H9 (cell line): ENCODE measurements around the gene DMRTC2. TPM values are rescaled to one million over a fixed set of nuclear protein-coding genes. Genes with fewer than 3 reads are reported as not detected.

Source experiments
- DNase-seq: peaks from one replicate; pipeline ENCODE4 v3.0.0-alpha.2; 2017
- H2AFZ ChIP-seq: one replicate; pipeline ENCODE4 v1.6.1; 2013; ENCODE audit warnings: mild to moderate bottlenecking, low read length, control low read depth, moderate library complexity
- H2AK5ac ChIP-seq: 2 replicates; pipeline ENCODE4 v1.6.1; 2013; ENCODE audit warnings: low read length, control low read depth, mixed read lengths; ENCODE audit not compliant: insufficient read length
- H2BK120ac ChIP-seq: one replicate; pipeline ENCODE4 v1.6.1; 2013; ENCODE audit warnings: low read depth, mild to moderate bottlenecking, low read length, control low read depth, inconsistent platforms; ENCODE audit not compliant: poor library complexity, severe bottlenecking
- H2BK12ac ChIP-seq: 2 replicates; pipeline ENCODE4 v1.6.1; 2013; ENCODE audit warnings: low read length, control low read depth, mixed read lengths, low read depth; ENCODE audit not compliant: insufficient read length
- H2BK15ac ChIP-seq: 2 replicates; pipeline ENCODE4 v1.6.1; 2013; ENCODE audit warnings: low read depth, low read length, control low read depth
- H2BK20ac ChIP-seq: one replicate; pipeline ENCODE4 v1.6.1; 2013; ENCODE audit warnings: low read depth, mild to moderate bottlenecking, low read length, control low read depth, inconsistent platforms; ENCODE audit not compliant: poor library complexity, severe bottlenecking
- H2BK5ac ChIP-seq: 2 replicates; pipeline ENCODE4 v1.6.1; 2013; ENCODE audit warnings: low read length, control low read depth, mixed read lengths; ENCODE audit not compliant: insufficient read length
- H3K14ac ChIP-seq: 2 replicates; pipeline ENCODE4 v1.6.1; 2013; ENCODE audit warnings: low read length, control low read depth; ENCODE audit not compliant: insufficient read depth
- H3K18ac ChIP-seq: 2 replicates; pipeline ENCODE4 v1.6.1; 2013; ENCODE audit warnings: low read depth, mild to moderate bottlenecking, mixed read lengths, low read length, control low read depth; ENCODE audit not compliant: insufficient read length
- H3K23ac ChIP-seq: 2 replicates; pipeline ENCODE4 v1.6.1; 2013; ENCODE audit warnings: low read length, control low read depth, mixed read lengths, low read depth; ENCODE audit not compliant: insufficient read length
- H3K23me2 ChIP-seq: 2 replicates; pipeline ENCODE4 v1.6.1; 2013; ENCODE audit warnings: low read depth, mild to moderate bottlenecking, mixed read lengths, low read length, control low read depth; ENCODE audit not compliant: insufficient read length, poor library complexity, severe bottlenecking
- H3K27ac ChIP-seq: 2 replicates; pipeline ENCODE4 v1.5.1; 2013; ENCODE audit warnings: low read length, control low read depth, mixed read lengths, low read depth; ENCODE audit not compliant: insufficient read length
- H3K27me3 ChIP-seq: 2 replicates; pipeline ENCODE4 v1.6.1; 2013; ENCODE audit warnings: low read length, control low read depth, inconsistent platforms; ENCODE audit not compliant: insufficient read depth
- H3K4ac ChIP-seq: 2 replicates; pipeline ENCODE4 v1.6.1; 2013; ENCODE audit warnings: low read depth, mild to moderate bottlenecking, control low read depth, inconsistent platforms, low read length, moderate library complexity
- H3K4me1 ChIP-seq: 2 replicates; pipeline ENCODE4 v1.6.1; 2013; ENCODE audit warnings: low read length, control low read depth, inconsistent platforms; ENCODE audit not compliant: insufficient read depth
- H3K4me2 ChIP-seq: 2 replicates; pipeline ENCODE4 v1.6.1; 2013; ENCODE audit warnings: low read length, control low read depth, mixed read lengths; ENCODE audit not compliant: insufficient read length, insufficient read depth
- H3K56ac ChIP-seq: 2 replicates; pipeline ENCODE4 v1.6.1; 2013; ENCODE audit warnings: low read depth, mild to moderate bottlenecking, mixed read lengths, low read length, control low read depth; ENCODE audit not compliant: insufficient read length
- H3K79me1 ChIP-seq: 2 replicates; pipeline ENCODE4 v1.6.1; 2013; ENCODE audit warnings: low read depth, mild to moderate bottlenecking, moderate library complexity, low read length, control low read depth, inconsistent platforms; ENCODE audit not compliant: insufficient read depth, poor library complexity, severe bottlenecking
- H3K79me2 ChIP-seq: 2 replicates; pipeline ENCODE4 v1.6.1; 2013; ENCODE audit warnings: low read length, control low read depth, inconsistent platforms; ENCODE audit not compliant: insufficient read depth
- H3K9ac ChIP-seq: 2 replicates; pipeline ENCODE4 v1.6.1; 2013; ENCODE audit warnings: low read length, control low read depth, mixed read lengths; ENCODE audit not compliant: insufficient read length; ENCODE audit errors: extremely low read depth
- H3K9me3 ChIP-seq: one replicate; pipeline ENCODE4 v1.6.1; 2013; ENCODE audit warnings: low read depth, low read length, inconsistent platforms; ENCODE audit not compliant: control insufficient read depth
- H3T11ph ChIP-seq: one replicate; pipeline ENCODE4 v1.6.1; 2013; ENCODE audit warnings: mild to moderate bottlenecking, low read length, control low read depth, inconsistent platforms
- H4K20me1 ChIP-seq: one replicate; pipeline ENCODE4 v1.6.1; 2013; ENCODE audit not compliant: control insufficient read depth, insufficient read length, insufficient read depth
- H4K5ac ChIP-seq: 2 replicates; pipeline ENCODE4 v1.6.1; 2013; ENCODE audit warnings: low read depth, mild to moderate bottlenecking, mixed read lengths, low read length, control low read depth; ENCODE audit not compliant: insufficient read length
- H4K8ac ChIP-seq: replicated peaks from 2 replicates; pipeline ENCODE4 v1.6.1; 2013; ENCODE audit warnings: low read length, control low read depth, mixed read lengths, low read depth; ENCODE audit not compliant: insufficient read length
- H4K91ac ChIP-seq: 2 replicates; pipeline ENCODE4 v1.6.1; 2013; ENCODE audit warnings: low read depth, mild to moderate bottlenecking, moderate library complexity, mixed read lengths, low read length, control low read depth; ENCODE audit not compliant: insufficient read length
- H3K27ac Mint-ChIP-seq, 3 experiments: 2 replicates in 2 of 3; 3 replicates in 1 of 3; pipeline ENCODE4 v1.8.0; 2020 to 2021; ENCODE audit warnings: mixed read lengths in 3 of 3, mild to moderate bottlenecking in 1 of 3, moderate library complexity in 1 of 3
- H3K27me3 Mint-ChIP-seq: 2 replicates; pipeline ENCODE4 v1.8.0; 2021; ENCODE audit warnings: low read depth, mild to moderate bottlenecking, moderate library complexity, mixed read lengths
- H3K36me3 Mint-ChIP-seq, 3 experiments: 2 replicates in 2 of 3; 3 replicates in 1 of 3; pipeline ENCODE4 v1.8.0; 2020 to 2021; ENCODE audit warnings: low read depth in 3 of 3, mixed read lengths in 3 of 3; ENCODE audit not compliant: insufficient read depth in 1 of 3
- H3K4me1 Mint-ChIP-seq, 2 experiments: 2 replicates each; pipeline ENCODE4 v1.8.0; 2020; ENCODE audit warnings: mixed read lengths in 2 of 2
- H3K4me3 Mint-ChIP-seq, 2 experiments: 2 replicates in 1 of 2; 3 replicates in 1 of 2; pipeline ENCODE4 v1.8.0; 2020 to 2021; ENCODE audit warnings: mild to moderate bottlenecking in 2 of 2, mixed read lengths in 2 of 2, moderate library complexity in 1 of 2
- H3K9me3 Mint-ChIP-seq, 2 experiments: 2 replicates in 1 of 2; 3 replicates in 1 of 2; pipeline ENCODE4 v1.8.0; 2020; ENCODE audit warnings: mild to moderate bottlenecking in 2 of 2, mixed read lengths in 2 of 2, moderate library complexity in 1 of 2
- WGBS: extraction: QIAGEN DNeasy Blood & Tissue Kit; methylation state at CpG from one replicate; pipeline ENCODE4 v1.1.7; 2013; ENCODE audit warnings: missing lambda C conversion rate, low lambda C conversion rate, mixed read lengths; ENCODE audit not compliant: insufficient read length; ENCODE audit errors: extremely low coverage; 5-methylcytosine and 5-hydroxymethylcytosine counted together
- total RNA-seq: library from RNA; stranded (reverse); gene quantifications from 2 replicates; pipeline ENCODE4 v1.2.1, GENCODE V29; 2021
- TF ChIP-seq, protein P1 (sequence below): fragments of 200-600 bp; sonication (generic); conservative IDR thresholded peaks from 3 replicates; pipeline ENCODE4 v1.8.0; 2021; ENCODE audit warnings: antibody characterized with exemption, mild to moderate bottlenecking

The DMRTC2 gene
- total RNA-seq, 1 experiment from 2014 or later = not detected

DNA sequence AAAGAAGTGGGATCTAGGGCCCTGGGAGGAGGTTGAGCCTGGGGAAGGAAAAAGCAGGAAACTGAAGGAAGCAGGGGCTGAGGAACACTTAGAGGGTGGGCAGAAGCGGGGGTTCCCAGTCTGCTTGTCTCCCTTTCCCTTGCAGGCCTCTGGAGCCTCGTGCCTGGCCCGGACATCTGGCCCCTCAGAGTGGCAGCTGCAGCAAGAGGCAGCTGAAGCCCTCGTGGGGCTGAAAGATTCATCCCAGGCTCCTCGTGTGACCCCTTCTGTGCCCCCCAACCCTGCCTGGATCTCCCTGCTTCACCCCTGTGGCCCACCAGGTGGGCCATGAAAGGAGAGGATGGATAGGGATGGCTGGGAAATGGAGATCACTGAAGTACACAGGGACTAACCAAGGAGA lies 5.5 kb downstream of the DMRTC2 start:
- peaks cover 0 to 5% (median 0%) of the 10 kb centered on the region in 3 experiments; a peak in 1 of 7 replicates for H3K36me3 Mint-ChIP-seq
- peaks cover 38% of the 10 kb centered on the region for H3K27me3 Mint-ChIP-seq
- Histone ChIP-seq H3K4me2 (no peak overlapping the region), H3K79me2 (no peaks in the 10 kb centered on the region), H3K9ac (no peak overlapping the region), H3K79me1 (no peaks in the 10 kb centered on the region), H4K5ac (no peak overlapping the region), H2BK5ac (no peak overlapping the region), H2BK12ac (no peak overlapping the region), H4K8ac (no peak overlapping the region), H4K20me1 (no peaks in the 10 kb centered on the region), H2AFZ (no peak overlapping the region), H3K27me3 (no peaks in the 10 kb centered on the region), H4K91ac (no peak overlapping the region), H3T11ph (no peak overlapping the region), H2BK120ac (no peak overlapping the region), H3K9me3 (no peaks in the 10 kb centered on the region), H3K23me2 (no peaks in the 10 kb centered on the region), H3K23ac (no peak overlapping the region), H2BK20ac (no peak overlapping the region), H3K56ac (no peak overlapping the region), H3K4me1 (no peaks in the 10 kb centered on the region; the same call in 1 of the 2 replicates), H3K18ac (no peak overlapping the region), H2AK5ac (no peak overlapping the region), H3K4ac (no peak overlapping the region), H3K14ac (no peak overlapping the region), H2BK15ac (no peak overlapping the region), H3K27ac (no peak overlapping the region)
- WGBS = no CpG with 5 or more reads among the region's 5 CpGs
- peaks cover 0 to 3% of the 10 kb centered on the region in 2 experiments; a peak in 2 of 4 replicates for H3K4me1 Mint-ChIP-seq
- no peak overlapping the region for H3K4me3 Mint-ChIP-seq
- TF ChIP-seq, protein P1, sequence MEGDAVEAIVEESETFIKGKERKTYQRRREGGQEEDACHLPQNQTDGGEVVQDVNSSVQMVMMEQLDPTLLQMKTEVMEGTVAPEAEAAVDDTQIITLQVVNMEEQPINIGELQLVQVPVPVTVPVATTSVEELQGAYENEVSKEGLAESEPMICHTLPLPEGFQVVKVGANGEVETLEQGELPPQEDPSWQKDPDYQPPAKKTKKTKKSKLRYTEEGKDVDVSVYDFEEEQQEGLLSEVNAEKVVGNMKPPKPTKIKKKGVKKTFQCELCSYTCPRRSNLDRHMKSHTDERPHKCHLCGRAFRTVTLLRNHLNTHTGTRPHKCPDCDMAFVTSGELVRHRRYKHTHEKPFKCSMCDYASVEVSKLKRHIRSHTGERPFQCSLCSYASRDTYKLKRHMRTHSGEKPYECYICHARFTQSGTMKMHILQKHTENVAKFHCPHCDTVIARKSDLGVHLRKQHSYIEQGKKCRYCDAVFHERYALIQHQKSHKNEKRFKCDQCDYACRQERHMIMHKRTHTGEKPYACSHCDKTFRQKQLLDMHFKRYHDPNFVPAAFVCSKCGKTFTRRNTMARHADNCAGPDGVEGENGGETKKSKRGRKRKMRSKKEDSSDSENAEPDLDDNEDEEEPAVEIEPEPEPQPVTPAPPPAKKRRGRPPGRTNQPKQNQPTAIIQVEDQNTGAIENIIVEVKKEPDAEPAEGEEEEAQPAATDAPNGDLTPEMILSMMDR = no peak
- H3K9me3 Mint-ChIP-seq = peaks cover 0 to 26% of the 10 kb centered on the region in 2 experiments; a peak in 3 of 5 replicates
- DNase-seq = no peak
- H3K27ac Mint-ChIP-seq = no peak overlapping the region
